Loucy (cell line): ENCODE data around the gene STK11IP.

Experiments
- H2AFZ ChIP-seq: fragments of 200-600 bp; sonication (generic); 2 replicates; pipeline ENCODE4 v1.6.0; 2016; ENCODE audit warnings: antibody characterized with exemption, mild to moderate bottlenecking, low read length, moderate library complexity
- H3F3A ChIP-seq: fragments of 200-600 bp; 2 replicates; pipeline ENCODE4 v1.6.0; 2016; ENCODE audit warnings: antibody characterized with exemption, low read depth, mild to moderate bottlenecking
- H3K27me3 ChIP-seq: fragments of 200-600 bp; sonication (generic); 2 replicates; pipeline ENCODE4 v1.6.1; 2014; ENCODE audit warnings: low read length, mild to moderate bottlenecking; ENCODE audit not compliant: insufficient read depth, poor library complexity, severe bottlenecking
- H3K36me3 ChIP-seq: fragments of 200-600 bp; sonication (generic); 2 replicates; pipeline ENCODE4 v1.6.1; 2016; ENCODE audit warnings: low read length; ENCODE audit not compliant: insufficient read depth
- H3K4me1 ChIP-seq: fragments of 200-600 bp; sonication (generic); 2 replicates; pipeline ENCODE4 v1.5.1; 2014; ENCODE audit warnings: low read length, mild to moderate bottlenecking; ENCODE audit not compliant: insufficient read depth, poor library complexity, severe bottlenecking
- H3K4me2 ChIP-seq: fragments of 200-600 bp; sonication (generic); 2 replicates; pipeline ENCODE4 v1.6.0; 2014; ENCODE audit warnings: antibody characterized with exemption, low read length, low read depth, mild to moderate bottlenecking; ENCODE audit not compliant: poor library complexity, severe bottlenecking
- H3K4me3 ChIP-seq: fragments of 200-600 bp; sonication (generic); 2 replicates; pipeline ENCODE4 v1.5.1; 2014; ENCODE audit warnings: low read length, mild to moderate bottlenecking, mixed read lengths; ENCODE audit not compliant: poor library complexity, severe bottlenecking
- H3K79me2 ChIP-seq: fragments of 200-600 bp; sonication (generic); 2 replicates; pipeline ENCODE4 v1.6.1; 2014; ENCODE audit warnings: low read length; ENCODE audit not compliant: insufficient read depth
- H3K9ac ChIP-seq: fragments of 200-600 bp; sonication (generic); 2 replicates; pipeline ENCODE4 v1.6.0; 2014; ENCODE audit warnings: mild to moderate bottlenecking, low read depth, low read length, moderate library complexity; ENCODE audit not compliant: poor library complexity, severe bottlenecking
- H3K9me2 ChIP-seq: fragments of 200-600 bp; sonication (generic); replicated peaks from 2 replicates; pipeline ENCODE4 v1.6.1; 2016; ENCODE audit warnings: low read depth, low read length, mixed read lengths
- H3K9me3 ChIP-seq: fragments of 200-600 bp; sonication (generic); 2 replicates; pipeline ENCODE4 v1.6.1; 2014; ENCODE audit warnings: mild to moderate bottlenecking, antibody characterized with exemption, low read length, low read depth; ENCODE audit not compliant: insufficient read depth
- H4K20me1 ChIP-seq: fragments of 200-600 bp; sonication (generic); 2 replicates; pipeline ENCODE4 v1.6.0; 2014; ENCODE audit warnings: antibody characterized with exemption, low read length, mild to moderate bottlenecking; ENCODE audit not compliant: insufficient read depth, poor library complexity, severe bottlenecking
- EZH2phosphoT487 ChIP-seq: fragments of 200-600 bp; IDR thresholded peaks from 2 replicates; pipeline ENCODE4 v1.6.1; 2018; ENCODE audit warnings: antibody characterized with exemption, mild to moderate bottlenecking, moderate library complexity, borderline replicate concordance
- TF ChIP-seq, protein P1 (sequence below): fragments of 200-600 bp; sonication (generic); conservative IDR thresholded peaks from 2 replicates; pipeline ENCODE4 v1.5.1; 2014; ENCODE audit warnings: mild to moderate bottlenecking, antibody characterized with exemption, low read length

STK11IP gene

DNA sequence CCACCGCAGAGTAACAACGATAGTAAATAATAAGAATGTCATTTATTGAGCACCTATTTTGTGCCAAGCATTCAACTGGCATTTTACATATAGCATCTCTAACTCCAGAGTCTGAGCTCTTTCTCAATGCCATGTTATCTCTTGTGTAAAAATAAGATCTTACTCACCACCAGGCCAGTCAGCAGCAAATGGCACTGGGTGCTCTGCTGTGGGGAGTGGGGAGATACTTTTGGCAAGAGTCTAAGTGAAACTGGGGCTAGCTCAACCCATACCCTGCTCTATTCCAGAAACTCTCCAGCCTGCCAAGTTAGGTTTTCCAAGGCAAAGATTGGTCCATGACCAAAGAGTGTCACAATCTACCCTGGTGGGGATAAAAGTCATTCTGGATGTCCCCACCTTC lies 24.8 kb downstream of the STK11IP start:
- H3F3A ChIP-seq: no peaks in the 10 kb centered on the region
- no peaks in the 10 kb centered on the region for H3K4me1 ChIP-seq
- H4K20me1 ChIP-seq: no peaks in the 10 kb centered on the region
- no peak overlapping the region for H3K9ac ChIP-seq
- H3K9me3 ChIP-seq: no peaks in the 10 kb centered on the region
- H3K9me2 ChIP-seq: no peaks in the 10 kb centered on the region
- peaks cover 10% of the 10 kb centered on the region for H3K27me3 ChIP-seq
- TF ChIP-seq, protein P1, sequence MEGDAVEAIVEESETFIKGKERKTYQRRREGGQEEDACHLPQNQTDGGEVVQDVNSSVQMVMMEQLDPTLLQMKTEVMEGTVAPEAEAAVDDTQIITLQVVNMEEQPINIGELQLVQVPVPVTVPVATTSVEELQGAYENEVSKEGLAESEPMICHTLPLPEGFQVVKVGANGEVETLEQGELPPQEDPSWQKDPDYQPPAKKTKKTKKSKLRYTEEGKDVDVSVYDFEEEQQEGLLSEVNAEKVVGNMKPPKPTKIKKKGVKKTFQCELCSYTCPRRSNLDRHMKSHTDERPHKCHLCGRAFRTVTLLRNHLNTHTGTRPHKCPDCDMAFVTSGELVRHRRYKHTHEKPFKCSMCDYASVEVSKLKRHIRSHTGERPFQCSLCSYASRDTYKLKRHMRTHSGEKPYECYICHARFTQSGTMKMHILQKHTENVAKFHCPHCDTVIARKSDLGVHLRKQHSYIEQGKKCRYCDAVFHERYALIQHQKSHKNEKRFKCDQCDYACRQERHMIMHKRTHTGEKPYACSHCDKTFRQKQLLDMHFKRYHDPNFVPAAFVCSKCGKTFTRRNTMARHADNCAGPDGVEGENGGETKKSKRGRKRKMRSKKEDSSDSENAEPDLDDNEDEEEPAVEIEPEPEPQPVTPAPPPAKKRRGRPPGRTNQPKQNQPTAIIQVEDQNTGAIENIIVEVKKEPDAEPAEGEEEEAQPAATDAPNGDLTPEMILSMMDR: no peak
- no peak for TF ChIP-seq EZH2phosphoT487
- no peaks in the 10 kb centered on the region for H3K79me2 ChIP-seq
- no peak overlapping the region for H2AFZ ChIP-seq
- H3K4me3 ChIP-seq: no peak overlapping the region
- H3K4me2 ChIP-seq: no peak overlapping the region
- no peaks in the 10 kb centered on the region for H3K36me3 ChIP-seq

DNA sequence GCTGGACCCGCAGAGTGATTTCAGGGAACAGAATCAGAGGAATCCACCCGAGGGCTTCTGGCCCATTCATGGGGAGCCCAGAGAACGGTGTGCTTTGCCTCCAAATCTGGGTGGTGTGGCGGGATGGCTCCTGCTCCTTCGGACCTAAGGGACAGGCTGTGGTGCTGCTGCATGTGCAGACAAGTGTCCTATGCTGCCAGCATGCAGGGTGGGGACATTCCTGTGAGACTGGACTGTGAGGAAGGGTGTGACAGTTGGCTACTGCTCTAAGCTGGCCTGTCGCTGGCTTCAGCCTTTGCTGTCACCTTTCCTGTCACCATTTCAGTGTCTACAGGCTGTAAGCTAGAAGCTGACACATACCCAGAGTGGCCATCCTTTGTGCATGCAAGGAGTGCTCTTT lies 26.9 kb downstream of the STK11IP start:
- Histone ChIP-seq H3K9ac (no peak overlapping the region), H3K27me3 (peaks cover 10% of the 10 kb centered on the region), H3K9me2 (no peaks in the 10 kb centered on the region)

DNA sequence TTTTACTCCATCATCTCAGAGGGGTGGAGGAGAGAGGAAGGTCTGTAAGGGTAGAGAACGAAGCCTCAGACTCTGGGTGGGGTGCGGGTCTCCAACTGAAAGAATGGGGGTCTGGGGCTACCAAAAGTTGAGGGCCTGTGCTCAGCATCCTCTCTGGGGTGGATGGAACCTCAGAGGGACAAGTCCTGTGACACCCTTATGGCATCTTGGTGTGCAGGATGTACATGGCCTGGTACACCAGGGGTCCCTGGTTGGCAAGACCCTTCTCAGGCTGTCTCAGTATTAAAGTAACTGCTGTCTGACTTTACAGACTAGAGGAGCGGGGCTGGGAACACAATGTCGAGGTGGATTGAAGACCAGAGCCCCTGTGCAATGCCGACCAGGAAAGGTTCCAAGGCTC lies 27.5 kb downstream of the STK11IP start:
- Histone ChIP-seq H3K4me2 (no peak overlapping the region), H4K20me1 (no peaks in the 10 kb centered on the region), H3K9me3 (no peaks in the 10 kb centered on the region), H3F3A (no peaks in the 10 kb centered on the region), H3K27me3 (peaks cover 10% of the 10 kb centered on the region), H3K79me2 (no peaks in the 10 kb centered on the region), H3K9ac (no peak overlapping the region), H2AFZ (no peak overlapping the region), H3K9me2 (no peaks in the 10 kb centered on the region), H3K4me1 (no peaks in the 10 kb centered on the region), H3K36me3 (no peaks in the 10 kb centered on the region), H3K4me3 (no peak overlapping the region)
- TF ChIP-seq EZH2phosphoT487: no peak
- TF ChIP-seq, protein P1: no peak

More for the DNA sequence above, 26.9 kb downstream of the STK11IP start:
- H3K4me2 ChIP-seq: no peak overlapping the region
- no peaks in the 10 kb centered on the region for H3K36me3 ChIP-seq
- no peaks in the 10 kb centered on the region for H4K20me1 ChIP-seq
- H3K79me2 ChIP-seq: no peaks in the 10 kb centered on the region
- H3F3A ChIP-seq: no peaks in the 10 kb centered on the region
- no peaks in the 10 kb centered on the region for H3K9me3 ChIP-seq
- TF ChIP-seq, protein P1: no peak
- no peak for TF ChIP-seq EZH2phosphoT487
- H3K4me1 ChIP-seq: no peaks in the 10 kb centered on the region
- no peak overlapping the region for H2AFZ ChIP-seq
- H3K4me3 ChIP-seq: no peak overlapping the region
